Measurements from ENCODE around the gene DRD4.

Gene DRD4

GRCh38 chr11:636511-637332 lies at the start of gene DRD4:
DRD4 (plus strand) TSS chr11:637269; CDS start chr11:637305, 36 bp downstream.
- DNase-seq: no peak

GRCh38 chr11:587546-587945 lies 49.5 kb upstream of the DRD4 start:
- no peak for DNase-seq

- no peak for DNase-seq
Measured at GRCh38 chr11:587978-588380, 49.1 kb upstream of the DRD4 start.

GRCh38 chr11:589798-590197 lies 47.3 kb upstream of the DRD4 start:
- DNase-seq: no peak

GRCh38 chr11:590997-591396 lies 46.1 kb upstream of the DRD4 start:
- no peak for DNase-seq

- no peak for DNase-seq
Measured at GRCh38 chr11:592501-592900, 44.6 kb upstream of the DRD4 start.

- DNase-seq: no peak
Measured at GRCh38 chr11:592918-593317, 44.2 kb upstream of the DRD4 start.

GRCh38 chr11:593347-593746 lies 43.7 kb upstream of the DRD4 start:
- no peak for DNase-seq

- no peak for DNase-seq
Measured at GRCh38 chr11:595400-595799, 41.7 kb upstream of the DRD4 start.

GRCh38 chr11:596374-596773 lies 40.7 kb upstream of the DRD4 start:
- DNase-seq: no peak

- no peak for DNase-seq
Measured at GRCh38 chr11:597166-597725, 39.8 kb upstream of the DRD4 start.

GRCh38 chr11:598005-598680 lies 38.9 kb upstream of the DRD4 start:
- no peak for DNase-seq

GRCh38 chr11:601573-602245 lies 35.4 kb upstream of the DRD4 start:
- no peak for DNase-seq

GRCh38 chr11:603154-603553 lies 33.9 kb upstream of the DRD4 start:
- DNase-seq: no peak

GRCh38 chr11:605286-606129 lies 31.6 kb upstream of the DRD4 start:
- no peak for DNase-seq

GRCh38 chr11:606245-606644 lies 30.8 kb upstream of the DRD4 start:
- no peak for DNase-seq

GRCh38 chr11:607020-607780 lies 29.9 kb upstream of the DRD4 start:
- no peak for DNase-seq

- no peak for DNase-seq
Measured at GRCh38 chr11:607971-608659, 29.0 kb upstream of the DRD4 start.

- DNase-seq: no peak
Measured at GRCh38 chr11:608791-609251, 28.2 kb upstream of the DRD4 start.

- DNase-seq: no peak
Measured at GRCh38 chr11:609341-609811, 27.7 kb upstream of the DRD4 start.
